GM21423 (cell line): ENCODE data around the gene SLC8A1.

Source experiments
- ATAC-seq: cut with Tn5 transposase; IDR thresholded peaks from one replicate; pipeline ENCODE4 v1.9.1; 2021; ENCODE audit warnings: mild to moderate bottlenecking, moderate library complexity; ENCODE audit not compliant: unreplicated experiment

The SLC8A1 gene

GRCh38 chr2:40451918-40452605 is at the start of gene SLC8A1:
Gene SLC8A1, minus strand, starts transcription at chr2:40452090.
- ATAC-seq, result no peak

GRCh38 chr2:40499437-40499836 is 47.5 kb upstream of the SLC8A1 start:
- ATAC-seq, result no peak

- ATAC-seq, result no peak
These were observed 45.5 kb upstream of the SLC8A1 start for GRCh38 chr2:40497251-40497859.

- ATAC-seq, result no peak
These were observed 37.7 kb upstream of the SLC8A1 start for GRCh38 chr2:40489678-40489960.

- no peak for ATAC-seq
These were observed 37.2 kb upstream of the SLC8A1 start for GRCh38 chr2:40488927-40489677.

- ATAC-seq, result no peak
These were observed 36.3 kb upstream of the SLC8A1 start for GRCh38 chr2:40488101-40488601.

GRCh38 chr2:40487602-40488001 is 35.7 kb upstream of the SLC8A1 start:
- no peak for ATAC-seq

- no peak for ATAC-seq
These were observed 34.0 kb upstream of the SLC8A1 start for GRCh38 chr2:40485854-40486253.

GRCh38 chr2:40485318-40485717 is 33.4 kb upstream of the SLC8A1 start:
- ATAC-seq, result no peak

- no peak for ATAC-seq
These were observed 31.8 kb upstream of the SLC8A1 start for GRCh38 chr2:40483549-40484243.

- no peak for ATAC-seq
These were observed 28.7 kb upstream of the SLC8A1 start for GRCh38 chr2:40480596-40480995.

GRCh38 chr2:40480073-40480472 is 28.2 kb upstream of the SLC8A1 start:
- no peak for ATAC-seq

GRCh38 chr2:40477361-40477760 is 25.5 kb upstream of the SLC8A1 start:
- ATAC-seq, result no peak

GRCh38 chr2:40476436-40476835 is 24.5 kb upstream of the SLC8A1 start:
- ATAC-seq, result no peak

- ATAC-seq, result no peak
These were observed 22.4 kb upstream of the SLC8A1 start for GRCh38 chr2:40474306-40474705.

- ATAC-seq, result no peak
These were observed 20.0 kb upstream of the SLC8A1 start for GRCh38 chr2:40471866-40472265.

- no peak for ATAC-seq
These were observed 19.2 kb upstream of the SLC8A1 start for GRCh38 chr2:40470822-40471813.

- ATAC-seq, result no peak
These were observed 15.2 kb upstream of the SLC8A1 start for GRCh38 chr2:40466935-40467572.

- ATAC-seq, result no peak
These were observed 14.5 kb upstream of the SLC8A1 start for GRCh38 chr2:40466332-40466906.
